SK-N-SH (cell line): ENCODE results near the gene KEAP1. TPM values are rescaled to one million over a fixed set of nuclear protein-coding genes. Genes with fewer than 3 reads are reported as not detected.
A peak's percentile ranks its signal among the peaks of the same experiment; 100 is the strongest.

Experiments
- CTCF ChIA-PET: fragments of 300-600, 350-600 bp; formaldehyde crosslinking; extraction: SDS; loops from one replicate; lab custom pipeline; 2021; lab: Yijun Ruan, JAX
- POLR2A ChIA-PET: fragments of 350-600 bp; sonication (Branson Sonifier 250); formaldehyde crosslinking; extraction: SDS; loops from one replicate; lab custom pipeline; 2020; ENCODE audit warnings: antibody characterized with exemption, inconsistent platforms; lab: Yijun Ruan, JAX
- DNase-seq: peaks from one replicate; pipeline ENCODE4 v3.0.0; 2012
- H2AFZ ChIP-seq: fragments of 200-600 bp; sonication (generic); 2 replicates; pipeline ENCODE4 v1.8.1; 2016; ENCODE audit warnings: antibody characterized with exemption, mild to moderate bottlenecking, low read depth
- H3F3A ChIP-seq: fragments of 200-600 bp; sonication (generic); replicated peaks from 2 replicates; pipeline ENCODE3; 2016; ENCODE audit warnings: antibody characterized with exemption, mild to moderate bottlenecking; ENCODE audit not compliant: insufficient read depth
- H3K27ac ChIP-seq, 2 experiments: fragments of 200-500 bp in 1 of 2; fragments of 200-600 bp in 1 of 2; sonication (Bioruptor generic) in 1 of 2; sonication (generic), shearing (Covaris generic) in 1 of 2; 2 replicates each; pipeline versions ENCODE4 v1.5.1 to v1.6.1; 2014 to 2016; ENCODE audit warnings: low read depth in 2 of 2, inconsistent platforms in 1 of 2, low read length in 1 of 2, mild to moderate bottlenecking in 1 of 2, mixed read lengths in 1 of 2
- H3K27me3 ChIP-seq: fragments of 200-600 bp; sonication (generic), shearing (Covaris generic); 2 replicates; pipeline ENCODE4 v1.6.1; 2016; ENCODE audit warnings: mixed run types; ENCODE audit not compliant: insufficient read depth
- H3K36me3 ChIP-seq, 2 experiments: fragments of 200-500 bp in 1 of 2; fragments of 200-600 bp in 1 of 2; sonication (Bioruptor generic) in 1 of 2; sonication (generic) in 1 of 2; replicated peaks in 1 of 2; 2 replicates each; pipeline versions ENCODE3 to v1.5.1; 2014 to 2016; ENCODE audit warnings: low read length in 1 of 2, mild to moderate bottlenecking in 1 of 2; ENCODE audit not compliant: insufficient read depth in 2 of 2, control insufficient read depth in 1 of 2
- H3K4me1 ChIP-seq, 2 experiments: fragments of 200-500 bp in 1 of 2; fragments of 200-600 bp in 1 of 2; sonication (Bioruptor generic) in 1 of 2; sonication (generic), shearing (Covaris generic) in 1 of 2; 2 replicates each; pipeline versions ENCODE4 v1.5.1 to v1.6.1; 2014 to 2016; ENCODE audit warnings: low read depth in 1 of 2, low read length in 1 of 2, mixed run types in 1 of 2; ENCODE audit not compliant: insufficient read depth in 2 of 2, control insufficient read depth in 1 of 2
- H3K4me2 ChIP-seq: fragments of 200-600 bp; sonication (generic), shearing (Covaris generic); 2 replicates; pipeline ENCODE4 v1.6.1; 2017; ENCODE audit warnings: mixed run types
- H3K4me3 ChIP-seq, 2 experiments: fragments of 200-500 bp in 1 of 2; fragments of 200-600 bp in 1 of 2; sonication (Bioruptor generic) in 1 of 2; sonication (generic), shearing (Covaris generic) in 1 of 2; 2 replicates each; pipeline versions ENCODE4 v1.5.1 to v1.8.1; 2014 to 2016; ENCODE audit warnings: low read depth in 2 of 2, inconsistent platforms in 1 of 2, low read length in 1 of 2, mild to moderate bottlenecking in 1 of 2, mixed read lengths in 1 of 2, moderate library complexity in 1 of 2
- H3K79me2 ChIP-seq: fragments of 200-600 bp; sonication (generic); 2 replicates; pipeline ENCODE4 v1.8.1; 2017; ENCODE audit warnings: mild to moderate bottlenecking; ENCODE audit not compliant: insufficient read depth
- H3K9ac ChIP-seq: fragments of 200-600 bp; sonication (generic); 2 replicates; pipeline ENCODE4 v1.6.1; 2017; ENCODE audit warnings: mixed run types
- H3K9me2 ChIP-seq: fragments of 200-600 bp; sonication (generic); 2 replicates; pipeline ENCODE4 v1.6.1; 2017; ENCODE audit warnings: mixed run types
- H3K9me3 ChIP-seq: fragments of 200-600 bp; sonication (generic); 2 replicates; pipeline ENCODE4 v1.6.1; 2017; ENCODE audit warnings: mixed run types, mild to moderate bottlenecking, moderate library complexity
- H4K20me1 ChIP-seq: fragments of 200-600 bp; sonication (generic); 2 replicates; pipeline ENCODE4 v1.6.1; 2017; ENCODE audit warnings: mild to moderate bottlenecking, mixed run types; ENCODE audit not compliant: insufficient read depth
- CHD2 ChIP-seq: fragments of 150-350 bp; IDR thresholded peaks from 2 replicates; pipeline ENCODE4 v1.6.1; 2018; ENCODE audit warnings: low read length; ENCODE audit not compliant: partially characterized antibody
- ELF1 ChIP-seq: IDR thresholded peaks from 2 replicates; pipeline ENCODE4 v1.4.0; 2012
- EP300 ChIP-seq, 2 experiments: IDR thresholded peaks; 2 replicates each; pipeline versions ENCODE4 v1.4.0 to v1.6.1; 2012; ENCODE audit warnings: borderline replicate concordance in 1 of 2, low read depth in 1 of 2, low read length in 1 of 2
- EZH2phosphoT487 ChIP-seq: fragments of 200-600 bp; sonication (generic); IDR thresholded peaks from 2 replicates; pipeline ENCODE4 v1.6.1; 2017; ENCODE audit warnings: low read depth, mixed run types, mild to moderate bottlenecking, antibody characterized with exemption, moderate library complexity, borderline replicate concordance
- FOSL2 ChIP-seq: IDR thresholded peaks from 2 replicates; pipeline ENCODE4 v1.4.0; 2012; ENCODE audit warnings: low read depth, mild to moderate bottlenecking, moderate library complexity, borderline replicate concordance
- FOXM1 ChIP-seq: IDR thresholded peaks from 2 replicates; pipeline ENCODE4 v1.4.0; 2012; ENCODE audit warnings: low read depth, mild to moderate bottlenecking
- JUND ChIP-seq: IDR thresholded peaks from 2 replicates; pipeline ENCODE4 v1.4.0; 2012
- MAX ChIP-seq: IDR thresholded peaks from 2 replicates; pipeline ENCODE4 v1.4.0; 2012; ENCODE audit warnings: low read depth
- MXI1 ChIP-seq: IDR thresholded peaks from 2 replicates; pipeline ENCODE4 v1.6.1; 2012; ENCODE audit warnings: mild to moderate bottlenecking, low read depth, low read length, improper control_type of control experiment
- NFIC ChIP-seq: IDR thresholded peaks from 2 replicates; pipeline ENCODE4 v1.4.0; 2012; ENCODE audit warnings: borderline replicate concordance
- NRF1 ChIP-seq: IDR thresholded peaks from 2 replicates; pipeline ENCODE4 v1.6.1; 2012; ENCODE audit warnings: low read depth, mild to moderate bottlenecking, low read length
- POLR2AphosphoS5 ChIP-seq: IDR thresholded peaks from 2 replicates; pipeline ENCODE4 v1.6.1; 2012; ENCODE audit warnings: low read depth, low read length
- RCOR1 ChIP-seq: fragments of 150-350 bp; IDR thresholded peaks from 2 replicates; pipeline ENCODE4 v1.6.1; 2017; ENCODE audit warnings: antibody characterized with exemption, low read length
- SIN3A ChIP-seq: IDR thresholded peaks from 2 replicates; pipeline ENCODE4 v1.6.1; 2012; ENCODE audit warnings: low read depth, mild to moderate bottlenecking, low read length, moderate library complexity, borderline replicate concordance
- SMC3 ChIP-seq: IDR thresholded peaks from 2 replicates; pipeline ENCODE4 v1.6.1; 2012; ENCODE audit warnings: low read depth, low read length, improper control_type of control experiment
- TCF12 ChIP-seq: IDR thresholded peaks from 2 replicates; pipeline ENCODE4 v1.4.0; 2012
- TEAD4 ChIP-seq: IDR thresholded peaks from 2 replicates; pipeline ENCODE4 v1.4.0; 2012; ENCODE audit warnings: mild to moderate bottlenecking, borderline replicate concordance; ENCODE audit not compliant: insufficient read depth
- WGBS: methylation state at CpG from one replicate; pipeline ENCODE4 v1.1.6; 2017; ENCODE audit warnings: low lambda C conversion rate; 5-methylcytosine and 5-hydroxymethylcytosine counted together
- polyA plus RNA-seq, 3 experiments: library from polyadenylated mRNA; depleted of rRNA; stranded (reverse); fragments of >200 nt; gene quantifications; 2 replicates each; pipeline ENCODE4 v1.2.3, GENCODE V29; 2012
- TF ChIP-seq, protein P1 (sequence below): IDR thresholded peaks from 2 replicates; pipeline ENCODE4 v1.6.1; 2012; ENCODE audit warnings: mild to moderate bottlenecking, low read depth, low read length, moderate library complexity
- TF ChIP-seq, protein P2 (sequence below): IDR thresholded peaks from 2 replicates; pipeline ENCODE4; 2012
- TF ChIP-seq, protein P3 (sequence below): IDR thresholded peaks from 2 replicates; pipeline ENCODE4 v1.4.0; 2012; ENCODE audit warnings: low read depth, borderline replicate concordance
- TF ChIP-seq, protein P4 (sequence below): fragments of 150-350 bp; IDR thresholded peaks from 2 replicates; pipeline ENCODE4 v1.6.1; 2016; ENCODE audit warnings: mild to moderate bottlenecking, low read depth, low read length

The KEAP1 gene
- polyA plus RNA-seq, 1 of the 3 experiments (the other 2 are of a cell fraction): 72.9 TPM

DNA sequence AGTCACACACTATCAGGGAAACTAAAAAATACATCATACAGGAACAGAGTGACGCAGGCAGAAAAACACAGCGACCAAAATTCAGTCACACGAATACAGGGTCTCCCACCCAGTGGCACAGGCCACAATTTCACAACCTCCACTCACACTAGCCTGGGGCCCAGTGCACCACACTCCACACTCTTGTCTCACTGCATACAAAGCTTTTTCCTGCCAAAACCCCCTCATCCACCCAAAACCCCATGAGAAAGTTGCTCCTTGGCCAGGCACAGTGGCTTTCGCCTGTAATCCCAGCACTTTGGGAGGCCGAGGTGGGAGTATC is 12.9 kb upstream of the KEAP1 start:
- Histone ChIP-seq H3K27ac (no peak overlapping the region), H3K4me3 (no peak overlapping the region), H3K4me1 (no peaks in the 10 kb centered on the region; a peak in 1 of 4 replicates), H3K9me2 (no peaks in the 10 kb centered on the region), H3F3A (no peaks in the 10 kb centered on the region), H3K9me3 (no peaks in the 10 kb centered on the region), H4K20me1 (no peaks in the 10 kb centered on the region), H3K36me3 (no peaks in the 10 kb centered on the region), H2AFZ (no peak overlapping the region), H3K27me3 (peaks cover 13% of the 10 kb centered on the region; the same call in 1 of the 2 replicates), H3K9ac (no peak overlapping the region), H3K79me2 (no peaks in the 10 kb centered on the region), H3K4me2 (no peak overlapping the region)
- CTCF ChIA-PET: interaction anchor here (1.2 to 2.0 kb wide), 2 partner anchors 10 to 37 kb away, joined by 4 to 9 read pairs; no protein-coding TSS in a partner anchor
- TF ChIP-seq EP300 (IDR thresholded peaks at IDR 0.05; ENCODE audit: borderline replicate concordance in 1 of 2, low read depth in 1 of 2, low read length in 1 of 2): no peak
- no peak for TF ChIP-seq TEAD4
- no peak for TF ChIP-seq JUND
- TF ChIP-seq SIN3A: no peak
- TF ChIP-seq ELF1: no peak
- no peak for TF ChIP-seq FOXM1
- TF ChIP-seq CHD2: no peak
- TF ChIP-seq, protein P1, sequence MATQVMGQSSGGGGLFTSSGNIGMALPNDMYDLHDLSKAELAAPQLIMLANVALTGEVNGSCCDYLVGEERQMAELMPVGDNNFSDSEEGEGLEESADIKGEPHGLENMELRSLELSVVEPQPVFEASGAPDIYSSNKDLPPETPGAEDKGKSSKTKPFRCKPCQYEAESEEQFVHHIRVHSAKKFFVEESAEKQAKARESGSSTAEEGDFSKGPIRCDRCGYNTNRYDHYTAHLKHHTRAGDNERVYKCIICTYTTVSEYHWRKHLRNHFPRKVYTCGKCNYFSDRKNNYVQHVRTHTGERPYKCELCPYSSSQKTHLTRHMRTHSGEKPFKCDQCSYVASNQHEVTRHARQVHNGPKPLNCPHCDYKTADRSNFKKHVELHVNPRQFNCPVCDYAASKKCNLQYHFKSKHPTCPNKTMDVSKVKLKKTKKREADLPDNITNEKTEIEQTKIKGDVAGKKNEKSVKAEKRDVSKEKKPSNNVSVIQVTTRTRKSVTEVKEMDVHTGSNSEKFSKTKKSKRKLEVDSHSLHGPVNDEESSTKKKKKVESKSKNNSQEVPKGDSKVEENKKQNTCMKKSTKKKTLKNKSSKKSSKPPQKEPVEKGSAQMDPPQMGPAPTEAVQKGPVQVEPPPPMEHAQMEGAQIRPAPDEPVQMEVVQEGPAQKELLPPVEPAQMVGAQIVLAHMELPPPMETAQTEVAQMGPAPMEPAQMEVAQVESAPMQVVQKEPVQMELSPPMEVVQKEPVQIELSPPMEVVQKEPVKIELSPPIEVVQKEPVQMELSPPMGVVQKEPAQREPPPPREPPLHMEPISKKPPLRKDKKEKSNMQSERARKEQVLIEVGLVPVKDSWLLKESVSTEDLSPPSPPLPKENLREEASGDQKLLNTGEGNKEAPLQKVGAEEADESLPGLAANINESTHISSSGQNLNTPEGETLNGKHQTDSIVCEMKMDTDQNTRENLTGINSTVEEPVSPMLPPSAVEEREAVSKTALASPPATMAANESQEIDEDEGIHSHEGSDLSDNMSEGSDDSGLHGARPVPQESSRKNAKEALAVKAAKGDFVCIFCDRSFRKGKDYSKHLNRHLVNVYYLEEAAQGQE: no peak
- TF ChIP-seq, protein P2, sequence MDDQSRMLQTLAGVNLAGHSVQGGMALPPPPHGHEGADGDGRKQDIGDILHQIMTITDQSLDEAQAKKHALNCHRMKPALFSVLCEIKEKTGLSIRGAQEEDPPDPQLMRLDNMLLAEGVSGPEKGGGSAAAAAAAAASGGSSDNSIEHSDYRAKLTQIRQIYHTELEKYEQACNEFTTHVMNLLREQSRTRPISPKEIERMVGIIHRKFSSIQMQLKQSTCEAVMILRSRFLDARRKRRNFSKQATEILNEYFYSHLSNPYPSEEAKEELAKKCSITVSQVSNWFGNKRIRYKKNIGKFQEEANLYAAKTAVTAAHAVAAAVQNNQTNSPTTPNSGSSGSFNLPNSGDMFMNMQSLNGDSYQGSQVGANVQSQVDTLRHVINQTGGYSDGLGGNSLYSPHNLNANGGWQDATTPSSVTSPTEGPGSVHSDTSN: no peak
- TF ChIP-seq EZH2phosphoT487: no peak
- 88% methylated on average over 5 of the region's 5 CpGs for WGBS
- no peak for DNase-seq
- POLR2A ChIA-PET: no interaction called here

DNA sequence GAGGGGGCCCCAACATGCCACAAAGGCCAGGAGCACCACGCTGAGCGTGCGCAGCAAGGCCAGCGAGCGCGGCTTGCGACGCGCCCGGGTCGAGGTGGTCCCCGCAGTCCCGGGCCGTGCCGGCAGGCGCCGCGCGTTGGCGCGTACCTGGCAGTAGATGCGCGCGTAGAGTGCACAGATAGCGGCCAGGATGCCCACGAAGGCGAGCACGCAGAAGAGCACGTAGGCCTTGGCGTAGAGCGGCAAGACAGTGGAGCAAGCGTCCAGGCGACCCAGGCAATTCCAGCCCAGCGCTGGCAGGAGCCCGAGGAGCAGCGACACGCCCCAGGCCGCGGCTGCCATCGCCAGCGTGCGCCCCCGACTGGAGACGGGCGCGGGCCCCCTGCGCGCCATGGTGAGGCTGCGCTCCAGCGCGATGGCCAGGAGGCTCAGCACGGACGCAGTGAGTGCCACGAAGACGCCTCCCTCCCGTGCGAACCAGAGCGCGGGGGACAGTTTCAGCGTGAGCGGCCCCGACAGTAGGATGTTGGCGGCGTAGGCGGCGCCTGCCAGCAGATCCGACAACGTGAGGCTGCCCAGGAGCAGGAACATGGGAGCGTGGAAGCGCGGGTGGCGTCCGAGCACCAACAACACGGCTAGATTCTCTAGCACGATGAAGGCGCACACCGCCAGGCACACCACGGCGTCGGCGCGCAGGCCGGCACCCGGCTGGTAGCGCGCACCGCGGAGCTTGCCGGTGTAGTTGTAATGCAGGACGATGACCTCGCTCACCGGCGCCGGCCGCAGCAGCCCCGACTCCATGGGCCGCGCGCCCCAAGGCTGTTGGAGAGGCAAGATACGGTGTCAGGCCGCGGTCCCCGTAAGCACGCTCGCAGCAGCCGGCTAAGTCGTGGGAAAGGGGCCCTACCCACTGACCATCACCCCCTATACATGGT is 11.3 kb upstream of the KEAP1 start:
- no peaks in the 10 kb centered on the region; a peak in 1 of 4 replicates for H3K4me1 ChIP-seq
- no peak overlapping the region for H3K9ac ChIP-seq
- no peak overlapping the region for H3K4me2 ChIP-seq
- CTCF ChIA-PET: interaction anchor here (0.7 to 1.2 kb wide), 2 partner anchors 9 to 96 kb away, joined by 3 read pairs; no protein-coding TSS in a partner anchor
- no peaks in the 10 kb centered on the region for H3K9me2 ChIP-seq
- no peaks in the 10 kb centered on the region for H3K36me3 ChIP-seq
- H3K27ac ChIP-seq: no peak overlapping the region
- peaks cover 13% of the 10 kb centered on the region; the same call in 1 of the 2 replicates for H3K27me3 ChIP-seq
- 38% methylated on average over 41 of the region's 107 CpGs for WGBS
- no peaks in the 10 kb centered on the region for H3K9me3 ChIP-seq
- H3K4me3 ChIP-seq: no peak overlapping the region
- DNase-seq: peak; percentile 74
- POLR2A ChIA-PET: no interaction called here
- no peaks in the 10 kb centered on the region for H3K79me2 ChIP-seq
- H3F3A ChIP-seq: no peaks in the 10 kb centered on the region
- H4K20me1 ChIP-seq: no peaks in the 10 kb centered on the region
- no peak overlapping the region for H2AFZ ChIP-seq
- TF ChIP-seq SIN3A (no peak), POLR2AphosphoS5 (no peak), TCF12 (no peak), MAX (no peak), NRF1 (no peak), FOSL2 (no peak), RCOR1 (no peak), MXI1 (no peak), TEAD4 (no peak), NFIC (no peak), SMC3 (no peak)
- TF ChIP-seq, protein P3, sequence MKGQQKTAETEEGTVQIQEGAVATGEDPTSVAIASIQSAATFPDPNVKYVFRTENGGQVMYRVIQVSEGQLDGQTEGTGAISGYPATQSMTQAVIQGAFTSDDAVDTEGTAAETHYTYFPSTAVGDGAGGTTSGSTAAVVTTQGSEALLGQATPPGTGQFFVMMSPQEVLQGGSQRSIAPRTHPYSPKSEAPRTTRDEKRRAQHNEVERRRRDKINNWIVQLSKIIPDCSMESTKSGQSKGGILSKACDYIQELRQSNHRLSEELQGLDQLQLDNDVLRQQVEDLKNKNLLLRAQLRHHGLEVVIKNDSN: no peak
- TF ChIP-seq, protein P4, sequence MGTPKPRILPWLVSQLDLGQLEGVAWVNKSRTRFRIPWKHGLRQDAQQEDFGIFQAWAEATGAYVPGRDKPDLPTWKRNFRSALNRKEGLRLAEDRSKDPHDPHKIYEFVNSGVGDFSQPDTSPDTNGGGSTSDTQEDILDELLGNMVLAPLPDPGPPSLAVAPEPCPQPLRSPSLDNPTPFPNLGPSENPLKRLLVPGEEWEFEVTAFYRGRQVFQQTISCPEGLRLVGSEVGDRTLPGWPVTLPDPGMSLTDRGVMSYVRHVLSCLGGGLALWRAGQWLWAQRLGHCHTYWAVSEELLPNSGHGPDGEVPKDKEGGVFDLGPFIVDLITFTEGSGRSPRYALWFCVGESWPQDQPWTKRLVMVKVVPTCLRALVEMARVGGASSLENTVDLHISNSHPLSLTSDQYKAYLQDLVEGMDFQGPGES: no peak
